GM12874 (cell line): ENCODE measurements around the gene IZUMO2.

Experiments used
- CTCF ChIP-seq: IDR thresholded peaks from 2 replicates; pipeline ENCODE4 v1.5.1; 2011; ENCODE audit warnings: low read depth, mild to moderate bottlenecking, control low read depth, low read length, moderate library complexity; ENCODE audit not compliant: insufficient read depth

The IZUMO2 gene

GRCh38 chr19:50173127-50173526, 10.0 kb upstream of the IZUMO2 start:
- no peak for TF ChIP-seq CTCF

GRCh38 chr19:50172726-50173125, 9.6 kb upstream of the IZUMO2 start:
- TF ChIP-seq CTCF, result no peak

GRCh38 chr19:50171752-50172151, 8.7 kb upstream of the IZUMO2 start:
- TF ChIP-seq CTCF, result no peak

GRCh38 chr19:50167314-50167721, 4.2 kb upstream of the IZUMO2 start:
- TF ChIP-seq CTCF, result no peak

- TF ChIP-seq CTCF, result no peak
Observed at GRCh38 chr19:50159078-50159477, 4.0 kb downstream of the IZUMO2 start.

GRCh38 chr19:50158577-50158976, 4.5 kb downstream of the IZUMO2 start:
- TF ChIP-seq CTCF, result no peak

- TF ChIP-seq CTCF, result no peak
Observed at GRCh38 chr19:50155520-50156109, 7.5 kb downstream of the IZUMO2 start.
